AG08395 (cell line): ENCODE results near the gene PDE11A.

Experiments
- DNase-seq: peaks from one replicate; pipeline ENCODE4 v3.0.0; 2012; ENCODE audit warnings: mixed read lengths, low spot score

The PDE11A gene

DNA sequence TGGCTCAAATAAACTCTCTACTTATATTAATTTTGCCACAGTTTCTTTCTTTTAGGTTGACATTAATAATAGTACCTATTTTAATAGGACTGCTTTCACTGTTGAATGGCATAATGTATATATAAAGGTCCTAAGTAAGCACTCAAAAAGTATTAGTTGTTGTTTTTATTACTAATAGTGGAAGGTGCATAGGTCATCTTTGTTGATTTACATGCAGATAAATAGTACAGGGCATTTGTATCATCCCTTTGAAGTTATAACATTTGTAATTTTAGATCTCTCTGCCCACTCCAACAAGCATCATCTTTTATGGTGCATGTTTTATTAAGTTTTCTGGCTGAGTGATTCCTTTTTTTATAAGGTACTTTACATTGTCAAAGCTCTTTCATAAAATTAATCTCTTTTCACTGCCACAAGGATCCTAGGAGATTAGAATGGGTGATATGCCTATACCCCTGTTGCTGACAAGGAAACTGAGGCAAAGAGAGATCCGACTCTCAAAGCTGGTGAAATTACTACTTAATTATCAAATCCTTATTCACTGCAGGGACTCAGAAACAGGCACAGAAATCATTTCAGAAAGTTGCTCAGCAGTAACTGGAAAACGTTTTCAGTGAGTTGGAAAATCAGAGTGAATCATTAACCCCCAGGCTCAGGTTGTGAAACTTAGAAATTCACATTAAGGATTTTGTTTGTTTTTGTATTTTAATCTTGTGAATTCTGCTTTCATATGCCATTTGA, 380.4 kb downstream of the PDE11A start:
- DNase-seq = no peak

DNA sequence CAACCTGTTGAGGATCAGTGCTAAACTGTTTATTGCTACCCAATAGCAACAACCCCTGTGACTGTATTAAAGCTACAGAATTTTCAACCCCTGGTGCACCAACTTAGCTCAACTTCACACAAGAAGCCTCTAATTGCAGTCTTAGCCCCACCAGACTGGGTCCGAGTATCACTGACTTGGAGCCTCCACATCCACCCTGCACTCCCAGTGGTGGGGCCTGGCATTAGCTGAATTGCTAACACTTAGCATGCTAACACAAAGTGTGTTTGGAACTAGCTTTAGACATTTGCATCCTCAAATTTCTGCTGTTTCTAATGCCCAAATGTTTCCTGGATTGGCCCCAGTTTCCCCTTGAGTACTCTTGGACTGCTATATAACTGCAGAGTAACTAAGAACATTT, 381.4 kb downstream of the PDE11A start:
- DNase-seq = no peak

DNA sequence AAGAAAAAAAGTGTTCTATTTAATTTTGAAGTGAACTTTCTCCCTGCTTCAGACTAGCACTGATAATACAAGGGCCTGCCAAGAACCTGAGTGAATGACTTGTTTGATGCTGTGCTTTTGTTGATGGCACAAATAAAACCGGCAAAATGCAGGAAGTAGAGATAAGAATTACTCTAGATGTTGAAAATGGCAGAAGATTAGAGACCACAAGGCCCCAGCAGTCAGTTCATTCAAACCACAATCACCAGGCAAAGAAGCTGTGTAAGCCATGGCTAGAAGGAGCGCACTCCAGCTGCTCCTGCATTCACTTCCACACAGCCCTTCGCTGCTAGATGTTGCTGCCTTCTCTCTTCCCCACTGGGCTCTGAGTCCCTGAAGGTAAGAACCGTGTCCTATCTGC, 383.0 kb downstream of the PDE11A start:
- no peak for DNase-seq

DNA sequence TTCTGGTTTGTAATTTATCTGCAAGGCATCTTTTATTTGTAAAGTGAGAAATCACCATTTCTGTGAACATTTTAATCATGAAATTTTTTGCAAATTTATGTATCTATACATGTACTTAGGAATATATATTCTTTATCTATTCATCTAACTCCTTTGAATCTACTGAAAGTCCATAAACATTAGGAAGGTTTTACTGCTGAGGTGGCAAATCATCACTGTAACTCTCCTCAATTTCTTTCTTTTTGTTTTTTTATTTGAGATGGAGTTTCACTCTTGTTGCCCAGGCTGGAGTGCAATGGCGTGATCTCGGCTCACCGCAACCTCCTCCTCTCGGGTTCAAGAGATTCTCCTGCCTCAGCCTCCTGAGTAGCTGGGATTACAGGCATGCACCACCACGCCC, 383.7 kb downstream of the PDE11A start:
- DNase-seq = no peak

DNA sequence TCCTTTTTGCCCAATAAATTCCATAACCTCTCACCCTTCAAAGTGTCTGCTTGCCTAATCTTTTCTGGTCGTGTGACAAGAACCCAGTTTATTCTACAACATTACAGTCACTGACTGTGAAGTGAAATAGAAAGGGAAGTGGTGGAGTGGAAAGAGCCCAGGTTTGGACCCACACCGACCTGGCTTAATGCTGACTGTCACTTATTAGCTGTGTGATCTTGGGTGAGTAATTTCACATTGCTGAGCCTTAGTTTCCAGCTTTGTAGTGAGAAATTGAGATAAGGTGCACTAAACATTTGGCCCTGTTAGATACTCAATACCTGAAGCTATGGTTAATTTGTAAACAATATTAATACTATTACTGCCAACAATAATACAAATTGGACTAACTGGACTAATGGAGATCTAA, 388.9 kb downstream of the PDE11A start:
- no peak for DNase-seq

DNA sequence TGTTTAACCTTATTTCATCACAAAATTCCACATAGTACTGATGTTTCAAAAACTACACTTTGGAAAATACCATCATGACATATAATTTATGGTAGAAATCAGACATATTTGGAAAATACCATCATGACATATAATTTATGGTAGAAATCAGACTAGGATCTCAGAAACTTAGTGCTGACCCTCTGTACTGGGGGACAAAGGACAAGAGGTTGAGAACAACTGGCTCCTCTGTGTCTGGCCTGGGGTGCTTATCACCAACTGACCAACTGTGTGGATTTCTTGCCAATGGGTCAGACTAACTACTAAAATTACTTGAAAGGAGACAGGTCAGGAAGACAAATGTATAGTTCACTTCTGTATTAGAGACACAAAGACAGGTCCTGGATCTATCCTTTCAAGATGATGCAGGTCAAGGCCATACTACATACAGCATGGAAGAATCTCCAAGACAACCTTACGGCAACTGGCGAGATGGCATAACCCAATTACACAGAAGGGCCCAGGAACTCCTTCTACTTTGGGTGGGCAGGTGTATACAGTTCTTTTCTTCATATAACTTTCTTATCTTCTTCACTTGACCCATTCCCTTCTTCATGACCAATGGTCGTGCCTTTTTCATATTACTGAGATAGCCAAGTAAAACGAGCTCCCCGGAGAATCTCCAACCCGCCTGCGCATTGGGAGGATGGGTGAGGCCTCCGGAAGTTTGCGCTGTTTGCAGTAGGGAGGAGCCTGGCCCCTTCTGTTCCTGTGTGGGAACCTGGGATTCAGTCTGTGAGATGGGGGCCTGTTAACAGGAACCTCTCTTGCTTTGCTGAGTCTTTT, 389.5 kb downstream of the PDE11A start:
- no peak for DNase-seq

DNA sequence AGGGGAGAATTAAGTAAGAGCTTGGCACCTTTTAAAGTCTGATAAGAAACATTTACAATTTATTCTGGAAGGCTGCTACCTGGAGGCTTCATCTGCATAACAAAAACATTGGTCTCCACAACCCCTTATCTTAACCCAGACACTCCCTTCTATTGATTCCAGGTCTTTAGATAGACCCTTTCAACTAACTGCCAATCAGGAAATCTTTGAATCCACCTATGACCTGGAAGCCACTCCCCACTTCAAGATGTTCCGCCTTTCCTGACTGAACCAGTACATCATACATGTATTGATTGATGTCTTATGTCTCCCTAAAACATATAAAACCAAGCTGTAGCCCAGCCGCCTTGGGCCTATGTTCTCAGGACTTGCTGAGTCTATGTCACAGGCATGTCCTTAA, 390.6 kb downstream of the PDE11A start:
- DNase-seq = no peak

DNA sequence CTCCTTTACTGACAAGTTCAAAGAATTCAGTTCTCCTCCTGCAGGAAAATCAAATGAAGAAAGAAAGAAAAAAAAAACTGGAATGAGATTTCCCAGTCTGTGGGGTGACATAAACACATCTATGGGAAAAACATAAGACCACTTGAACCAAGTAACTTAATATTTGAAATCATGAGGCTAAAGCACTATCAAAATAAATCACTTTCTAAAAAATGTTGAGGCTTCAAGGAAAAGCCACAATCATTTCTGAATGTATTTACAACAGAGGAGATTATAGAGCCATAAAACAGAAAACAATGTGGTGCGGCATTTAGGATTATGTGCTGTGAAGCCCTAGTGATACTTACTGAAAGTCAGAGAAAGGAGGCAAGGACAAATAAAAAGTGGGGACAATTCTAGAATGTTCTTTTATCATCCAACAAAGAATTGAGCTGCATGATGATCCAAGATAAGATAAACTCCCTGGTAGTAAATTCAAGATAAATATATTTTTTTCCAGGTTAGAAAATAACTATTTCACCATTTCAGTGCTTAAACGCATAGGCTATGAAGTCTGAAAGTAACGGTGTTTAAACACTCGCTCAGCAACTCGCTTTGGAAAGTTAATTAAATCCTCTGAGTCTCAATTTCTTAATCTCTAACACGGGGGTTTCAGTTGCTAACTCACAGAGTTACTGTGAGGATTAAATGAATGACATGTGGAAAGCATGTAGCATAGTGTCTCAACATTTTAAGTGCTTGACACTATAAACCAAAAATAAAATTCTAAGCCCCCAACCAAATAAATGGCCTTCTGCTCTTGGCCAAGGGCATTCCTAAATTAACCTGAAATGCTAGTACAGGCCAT, 391.5 kb downstream of the PDE11A start:
- DNase-seq = no peak

DNA sequence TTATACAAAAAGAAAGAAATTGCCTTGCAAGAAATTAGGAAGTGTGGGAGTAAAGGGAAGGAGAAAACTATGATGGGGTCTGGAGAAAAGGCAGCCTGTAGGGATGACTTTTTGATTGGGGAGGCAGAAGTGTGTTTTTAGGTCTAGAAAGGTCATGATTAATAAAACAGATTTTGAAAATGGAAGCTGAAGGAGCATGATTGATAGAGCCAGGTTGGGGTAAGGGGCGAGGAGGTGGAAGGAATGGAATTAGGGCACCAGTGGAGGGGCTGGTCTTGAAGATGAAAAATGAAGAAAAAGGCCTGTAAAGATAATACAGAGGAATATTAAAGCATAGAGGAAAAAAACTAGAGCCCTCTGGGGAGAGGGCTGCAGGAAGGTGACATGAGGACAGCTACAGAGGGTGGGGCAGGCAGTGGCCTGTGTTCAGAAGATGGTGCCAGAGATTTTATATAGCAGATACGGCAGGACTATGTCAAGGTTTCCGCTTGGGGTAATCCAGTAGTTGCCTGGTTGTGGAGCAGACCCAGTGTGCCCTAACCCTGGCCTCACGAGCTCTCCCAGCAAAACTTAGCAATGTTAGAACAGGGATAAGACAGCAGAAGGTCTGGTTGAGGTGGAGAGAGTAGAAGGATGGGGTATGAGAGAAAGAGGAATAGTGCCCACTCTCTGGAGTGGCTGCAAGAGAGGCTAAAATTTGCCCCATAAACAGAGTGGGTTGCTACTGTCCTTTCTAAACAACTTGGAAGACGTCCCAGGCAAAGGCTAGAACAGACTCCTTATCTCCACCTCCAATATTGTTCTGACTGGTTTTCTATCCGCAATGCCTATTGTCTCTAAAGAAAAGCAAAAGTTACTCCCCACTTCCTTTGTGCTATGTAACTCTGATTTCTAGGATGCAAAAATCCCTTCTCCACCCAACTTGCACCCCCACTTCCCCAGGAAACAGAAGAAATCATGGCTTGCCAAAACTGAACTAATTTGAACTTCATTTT, 392.7 kb downstream of the PDE11A start:
- no peak for DNase-seq

DNA sequence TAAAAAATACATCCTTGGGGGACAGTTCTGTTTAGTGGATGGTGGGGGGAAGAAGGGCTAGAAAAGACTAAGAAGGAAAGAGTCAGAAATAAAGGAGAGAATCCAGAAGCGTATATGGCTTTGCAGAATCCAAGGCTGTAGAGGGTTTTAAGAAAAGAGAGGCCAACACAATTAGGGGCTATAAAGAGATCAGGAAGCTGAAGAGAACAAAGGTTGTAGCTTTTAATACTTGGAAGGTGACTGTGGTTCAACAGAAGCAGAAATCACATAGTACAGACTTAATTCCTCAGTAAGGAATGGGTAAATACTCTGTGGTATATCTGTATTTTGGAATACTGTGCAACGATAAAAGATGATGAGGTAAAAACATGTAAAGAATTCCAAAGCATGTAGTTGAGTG, 393.6 kb downstream of the PDE11A start:
- no peak for DNase-seq

DNA sequence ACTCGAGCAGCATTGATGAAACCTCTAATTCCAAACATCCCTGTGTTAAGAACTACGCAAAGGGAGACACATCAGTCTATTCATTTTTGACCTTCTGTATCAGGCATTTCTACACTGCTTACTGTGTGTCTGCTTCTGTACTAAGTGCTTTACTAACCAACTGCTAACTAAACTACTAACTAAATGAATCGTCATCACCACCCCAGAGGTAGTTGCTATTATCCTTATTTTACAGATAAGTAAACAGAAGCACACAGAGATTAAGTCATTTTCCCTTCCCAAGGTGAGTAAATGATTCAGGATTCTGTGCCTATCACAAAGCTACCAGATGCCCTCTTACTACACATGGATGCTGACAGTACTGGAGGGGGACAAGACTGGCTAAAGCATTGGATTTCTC, 395.9 kb downstream of the PDE11A start:
- no peak for DNase-seq

DNA sequence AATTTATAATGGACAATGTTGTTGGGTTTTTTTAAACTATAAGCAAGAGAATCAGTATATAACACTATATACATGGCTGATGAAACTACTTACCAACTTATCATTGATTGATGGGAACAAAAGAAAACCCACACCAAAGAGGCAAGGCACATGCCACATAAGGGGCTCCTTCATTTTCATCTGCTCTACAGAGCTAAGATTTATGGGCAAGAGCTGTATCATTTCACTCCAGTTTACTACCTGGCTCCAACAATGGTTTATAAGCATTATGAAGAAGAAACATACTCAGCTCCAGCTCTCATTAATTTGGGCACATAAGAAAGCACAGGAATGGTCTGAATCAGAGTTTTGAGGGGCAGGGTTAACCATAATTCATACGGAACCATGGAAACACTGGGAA, 396.8 kb downstream of the PDE11A start:
- no peak for DNase-seq

DNA sequence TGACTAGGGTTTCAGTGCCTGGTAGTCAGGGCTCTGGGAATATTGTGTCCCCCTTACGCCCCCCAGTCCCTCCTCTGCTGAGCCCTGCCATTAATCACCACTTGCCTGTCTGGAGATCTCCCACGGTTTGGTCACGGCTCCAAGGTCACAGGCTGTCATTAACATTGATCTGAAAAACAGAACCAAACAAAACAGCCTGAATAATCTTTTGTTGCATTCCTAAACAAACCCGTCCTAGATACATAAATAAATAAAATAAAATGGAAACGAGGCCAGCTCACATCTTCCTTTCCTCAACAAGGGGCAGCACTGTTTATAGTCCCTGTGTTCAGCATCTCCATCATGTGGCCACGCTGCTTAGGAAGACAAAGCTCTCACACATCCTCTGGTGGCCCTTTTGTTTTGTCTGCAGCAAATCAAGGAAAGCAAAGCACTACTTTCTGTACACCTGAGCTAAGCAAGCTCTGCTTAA, 397.2 kb downstream of the PDE11A start:
- no peak for DNase-seq

DNA sequence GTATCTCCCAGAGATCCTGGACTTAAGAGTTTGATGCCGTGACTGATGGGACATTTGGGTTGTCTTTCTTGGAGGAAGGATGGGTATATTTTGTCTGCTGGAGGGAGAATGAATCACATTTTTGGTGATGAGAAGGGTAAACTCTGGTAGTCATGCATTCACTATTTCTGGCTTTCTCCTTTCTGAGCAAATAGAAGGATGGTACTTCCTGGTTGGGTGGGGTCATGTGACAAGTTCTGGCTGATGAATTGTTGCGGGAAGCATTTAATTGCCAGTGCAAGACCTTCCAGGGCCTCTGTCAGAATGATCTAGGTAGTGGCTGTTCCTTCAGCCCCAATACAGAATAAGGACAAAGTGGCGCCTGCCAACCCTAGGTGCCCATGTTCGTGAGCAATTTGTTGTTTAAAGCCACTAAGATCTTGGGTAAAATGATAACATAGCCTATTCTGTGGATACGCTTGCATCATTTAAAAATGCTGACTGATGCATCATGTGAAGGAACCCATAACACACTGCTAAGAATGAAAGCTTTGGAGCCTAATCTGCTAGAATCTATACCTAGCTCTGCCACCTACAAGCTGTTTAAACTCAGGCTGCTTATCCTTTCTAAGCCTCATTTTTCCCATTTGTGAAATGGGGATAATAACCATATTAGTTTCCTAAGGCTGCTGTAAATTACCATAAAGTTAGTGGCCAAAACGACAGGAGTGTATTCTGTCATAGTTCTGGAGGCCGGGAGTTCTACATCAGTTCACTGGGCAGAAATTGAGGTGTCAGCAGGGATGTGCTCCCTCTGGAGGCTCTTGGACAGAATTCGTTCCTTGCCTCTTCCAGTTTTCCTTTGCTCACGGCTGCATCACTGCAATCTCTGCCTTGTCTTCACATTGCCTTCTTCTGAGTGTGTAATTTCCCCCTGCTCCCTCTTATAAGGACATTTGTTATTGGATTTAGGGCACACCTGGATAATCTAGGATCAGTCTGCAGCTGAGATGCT, 398.7 kb downstream of the PDE11A start:
- DNase-seq = no peak

DNA sequence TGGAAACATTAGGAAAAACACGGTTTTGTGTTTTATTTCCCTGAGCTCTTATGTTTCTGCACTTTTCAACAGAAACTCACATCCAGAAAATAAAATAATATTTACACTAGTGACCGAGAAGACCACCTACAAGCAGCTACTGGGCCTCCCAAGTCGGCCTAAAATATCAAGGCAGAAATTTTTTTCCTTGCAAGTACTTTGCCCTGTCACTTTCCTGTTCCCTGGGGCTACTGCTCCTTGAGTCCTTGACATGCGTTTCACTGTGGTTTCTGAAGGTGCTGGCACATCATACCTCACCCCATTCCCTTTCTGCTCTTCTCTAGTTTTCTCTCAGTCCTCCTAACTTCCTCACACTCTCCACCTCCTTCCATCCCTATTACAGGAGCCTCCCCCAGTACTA, 400.9 kb downstream of the PDE11A start:
- no peak for DNase-seq

DNA sequence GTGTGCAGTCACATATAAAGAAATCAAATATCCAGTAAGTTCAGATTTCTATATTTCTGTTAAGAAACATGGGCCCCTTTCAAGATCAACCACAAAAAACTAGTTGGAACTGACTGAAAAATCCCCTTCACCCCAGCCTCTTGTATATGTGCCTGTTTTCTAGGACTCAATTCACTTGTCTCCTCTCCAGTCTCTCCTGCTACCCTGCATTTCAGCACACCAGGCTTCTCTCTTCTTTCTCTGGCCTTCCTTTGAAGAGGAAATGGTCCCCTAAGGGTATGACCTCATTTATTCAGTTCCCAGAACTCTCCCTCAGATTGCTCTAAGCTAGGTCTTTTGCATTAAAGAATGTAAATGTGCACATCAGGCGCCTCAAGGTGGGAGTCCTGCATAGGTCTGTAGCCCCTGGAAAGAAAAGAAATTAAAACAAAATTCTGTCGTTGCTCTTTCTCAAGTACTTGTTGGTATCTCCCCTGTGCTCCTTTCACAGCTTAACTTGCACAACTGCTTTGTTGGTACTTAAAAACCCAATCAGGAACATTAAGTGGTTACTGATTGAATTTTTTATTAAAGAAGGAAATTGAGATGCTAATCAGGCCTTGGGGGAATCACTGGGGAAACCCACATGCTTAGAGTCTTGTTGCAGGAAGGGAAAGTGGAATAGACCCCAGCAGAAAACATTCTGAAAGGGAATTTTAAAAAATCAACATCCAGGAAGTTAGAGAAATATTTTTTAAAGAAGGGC, 401.6 kb downstream of the PDE11A start:
- DNase-seq = no peak

DNA sequence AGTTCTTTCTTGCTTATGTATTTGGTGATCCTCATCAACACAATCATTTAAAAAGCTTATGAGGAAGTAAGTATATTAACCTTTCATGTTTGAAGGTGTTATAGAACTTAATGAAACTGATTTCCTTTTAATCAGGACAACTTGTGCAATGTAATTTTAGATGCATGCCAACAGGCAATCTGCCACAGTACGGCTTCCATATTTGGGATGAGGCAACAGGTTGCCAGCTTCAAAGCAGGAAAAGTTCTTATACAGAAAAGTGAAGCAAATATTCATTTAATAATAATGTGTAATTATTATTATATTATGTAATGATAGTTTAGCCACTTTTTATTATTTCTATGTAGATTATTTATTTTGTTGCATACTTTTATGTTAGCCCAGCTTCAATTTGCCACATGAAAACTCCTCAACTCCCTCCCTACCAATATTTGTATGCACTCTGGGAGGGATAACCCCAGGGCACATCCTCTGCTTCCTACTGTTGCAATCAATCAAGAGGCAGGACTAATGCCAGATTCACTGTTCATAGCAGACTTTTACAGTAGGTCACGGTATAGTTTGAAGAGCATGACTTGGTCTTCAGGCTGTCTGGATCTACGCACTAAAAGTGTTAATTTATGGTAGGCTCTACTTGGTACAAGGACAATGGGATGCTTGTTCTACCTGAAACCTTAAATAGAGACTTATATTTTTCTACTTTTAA, 402.8 kb downstream of the PDE11A start:
- DNase-seq = no peak

DNA sequence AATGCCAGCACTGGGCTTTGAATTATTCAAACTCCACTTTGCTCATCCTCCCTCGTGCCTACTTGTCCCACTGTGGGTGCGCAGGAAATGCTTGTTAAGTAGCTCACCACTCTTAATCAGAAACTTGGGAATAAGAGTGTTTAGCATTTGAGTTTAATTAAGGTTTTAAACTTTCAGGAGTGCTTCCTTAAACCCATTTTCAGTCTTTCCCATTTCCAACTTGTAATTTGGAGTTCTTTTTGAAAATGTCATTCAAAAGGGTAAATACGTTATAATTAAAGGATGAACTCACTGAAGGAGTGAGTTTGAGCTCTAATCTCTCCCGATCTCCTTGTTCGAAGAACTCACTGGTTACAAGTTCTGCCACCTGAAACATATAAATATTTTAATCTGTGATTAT, 403.4 kb downstream of the PDE11A start:
- no peak for DNase-seq

DNA sequence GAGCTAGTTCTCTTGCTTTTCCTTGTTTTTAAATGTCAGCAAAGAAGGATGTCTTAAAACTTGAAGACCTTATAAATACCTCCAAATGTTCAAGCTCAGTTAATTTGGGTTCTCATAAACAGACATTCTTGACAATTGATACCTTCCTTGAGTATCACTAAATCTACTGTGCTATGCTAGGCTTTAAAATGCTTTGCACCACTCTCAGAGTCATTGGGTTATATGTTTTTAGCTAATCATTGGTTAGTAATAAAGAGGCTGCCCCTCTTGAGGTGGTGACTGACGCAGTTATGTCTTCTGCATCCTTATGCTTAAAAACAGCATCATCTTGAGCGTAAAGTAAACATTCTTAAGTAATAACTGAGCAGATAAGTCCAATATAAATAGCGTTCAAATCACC, 404.0 kb downstream of the PDE11A start:
- DNase-seq = no peak
